GM18526 (cell line): Measurements from ENCODE around the gene CTSE.

Source experiments
- POLR2A ChIP-seq: IDR thresholded peaks from 3 replicates; pipeline ENCODE4 v1.6.1; 2011; ENCODE audit not compliant: insufficient read length; ENCODE audit errors: extremely low read depth

The CTSE gene

DNA sequence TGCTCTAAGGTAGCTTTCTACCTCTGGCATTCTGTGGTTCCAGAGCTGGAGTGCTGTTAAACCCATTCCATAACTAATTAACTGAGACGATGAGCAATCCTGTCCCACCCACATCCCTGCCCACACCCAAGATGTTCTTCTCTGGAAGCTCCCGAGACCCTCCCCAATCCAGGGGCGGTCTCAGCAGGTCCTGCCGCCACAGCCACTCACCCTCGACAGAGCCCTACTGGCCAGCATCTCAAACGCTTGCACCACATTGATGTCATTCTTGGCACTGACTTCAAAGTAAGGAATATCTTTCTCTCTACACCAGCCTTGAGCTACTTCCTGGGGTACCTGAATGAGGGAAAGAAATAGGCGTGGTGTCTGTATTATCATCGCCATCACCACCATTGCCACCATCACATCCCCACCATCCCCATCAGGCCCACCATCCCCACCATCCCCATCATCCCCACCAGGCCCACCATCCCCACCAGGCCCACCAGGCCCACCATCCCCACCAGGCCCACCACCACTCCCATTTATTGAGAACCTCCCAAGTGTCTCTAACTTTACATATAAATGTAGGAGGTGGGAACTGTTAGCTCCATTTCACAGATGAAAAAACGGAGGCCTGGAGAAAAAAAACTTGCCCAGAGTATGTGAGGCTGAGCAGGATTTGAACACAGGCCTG lies 38.2 kb downstream of the CTSE start:
- TF ChIP-seq POLR2A, result no peak

- no peak for TF ChIP-seq POLR2A
Measured at GRCh38 chr1:205983925-205984725, 39.6 kb downstream of the CTSE start.

DNA sequence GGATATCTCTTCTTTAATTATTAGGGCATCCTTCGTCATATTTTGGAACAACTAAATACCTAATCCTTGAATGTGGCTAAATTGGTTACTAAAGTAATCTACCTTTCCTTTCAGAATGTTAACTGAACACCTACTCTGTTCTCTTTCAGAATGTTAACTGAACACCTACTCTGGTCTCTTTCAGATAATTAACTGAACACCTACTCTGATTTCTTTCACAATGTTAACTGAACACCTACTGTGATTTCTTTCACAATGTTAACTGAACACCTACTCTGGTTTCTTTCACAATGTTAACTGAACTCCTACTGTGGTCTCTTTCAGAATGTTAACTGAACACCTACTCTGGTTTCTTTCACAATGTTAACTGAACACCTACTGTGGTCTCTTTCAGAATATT lies 42.4 kb downstream of the CTSE start:
- no peak for TF ChIP-seq POLR2A

GRCh38 chr1:205980237-205980870 lies 43.3 kb downstream of the CTSE start:
- no peak for TF ChIP-seq POLR2A

DNA sequence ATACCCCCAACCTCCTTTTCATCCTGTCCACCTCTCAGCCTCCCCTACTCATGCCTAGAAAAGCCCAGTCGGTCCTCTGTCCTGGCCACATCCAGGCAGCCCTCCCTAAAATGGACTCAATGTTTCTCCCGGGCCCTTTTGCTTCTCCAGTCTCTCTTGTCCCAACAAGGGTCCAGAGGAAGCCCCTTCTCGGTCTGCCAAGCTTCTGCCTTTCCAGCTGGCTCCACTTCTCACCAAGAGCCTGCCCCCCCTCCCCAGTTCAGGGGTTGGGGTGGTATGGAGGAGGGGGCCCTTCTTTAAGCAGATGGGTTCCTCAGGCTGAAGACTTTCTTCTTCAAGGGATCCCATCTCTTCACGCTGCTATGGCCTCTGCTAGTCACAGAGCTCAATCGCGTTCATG lies 44.4 kb downstream of the CTSE start:
- no peak for TF ChIP-seq POLR2A

- TF ChIP-seq POLR2A, result no peak
Measured at GRCh38 chr1:205978676-205979075, 45.0 kb downstream of the CTSE start.

- no peak for TF ChIP-seq POLR2A
Measured at GRCh38 chr1:205977402-205978014, 46.2 kb downstream of the CTSE start.

- TF ChIP-seq POLR2A, result no peak
Measured at GRCh38 chr1:205976708-205977401, 46.8 kb downstream of the CTSE start.

- no peak for TF ChIP-seq POLR2A
Measured at GRCh38 chr1:205976036-205976435, 47.7 kb downstream of the CTSE start.

DNA sequence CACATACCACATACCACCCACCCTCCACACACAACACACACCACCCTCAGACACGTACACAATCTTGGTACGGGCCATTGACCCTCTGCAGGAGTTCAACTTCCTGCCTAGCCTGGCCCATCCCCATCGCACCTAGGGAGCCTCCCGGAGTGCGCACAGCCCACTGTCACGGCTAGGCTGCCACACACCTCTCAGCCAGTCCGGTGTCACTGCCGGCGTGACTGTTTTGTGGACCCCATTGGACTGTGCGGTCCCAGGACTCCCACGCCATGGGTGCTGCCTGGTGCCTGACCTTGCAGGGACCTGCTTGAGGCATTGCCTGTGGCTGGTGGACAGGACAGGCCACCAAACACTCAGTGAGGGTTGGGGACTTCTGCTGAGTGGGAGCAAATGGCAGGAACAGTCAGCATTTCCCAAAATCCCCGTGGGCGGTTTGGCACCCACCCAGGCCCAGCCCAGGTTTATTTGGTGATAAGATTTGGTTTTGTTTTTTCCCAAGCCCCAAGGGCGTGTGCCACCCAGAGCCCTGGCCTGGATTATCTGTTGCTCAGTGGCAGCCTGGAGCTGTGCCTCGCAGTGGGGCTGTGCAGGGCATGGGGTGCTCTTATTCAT lies 48.2 kb downstream of the CTSE start:
- no peak for TF ChIP-seq POLR2A

DNA sequence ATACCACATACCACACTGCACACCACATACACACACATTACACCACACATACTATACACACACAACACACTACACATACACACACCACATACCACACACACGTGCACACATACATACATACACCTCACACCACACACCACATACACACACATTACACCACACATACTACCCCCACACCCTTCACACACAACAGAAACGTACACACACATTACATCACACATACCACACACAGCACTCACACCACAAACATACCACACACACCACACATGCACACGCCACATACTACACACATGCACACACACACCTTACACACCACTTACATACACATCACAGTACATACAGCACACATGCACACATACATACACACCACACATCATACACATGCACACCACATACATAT lies 49.0 kb downstream of the CTSE start:
- TF ChIP-seq POLR2A, result no peak

- no peak for TF ChIP-seq POLR2A
Measured at GRCh38 chr1:205973377-205974232, 50.1 kb downstream of the CTSE start.

GRCh38 chr1:205972491-205973168 lies 51.1 kb downstream of the CTSE start:
- no peak for TF ChIP-seq POLR2A
